GM12865 (cell line): ENCODE data around the gene GPR4.

Experiments used
- DNase-seq: peaks from one replicate; pipeline ENCODE4 v3.0.0; 2010; ENCODE audit warnings: low read depth
- H3K4me3 ChIP-seq: 2 replicates; pipeline ENCODE4 v1.5.1; 2011; ENCODE audit warnings: mild to moderate bottlenecking, low read depth, low read length, control low read depth
- TF ChIP-seq, protein P1 (sequence below): IDR thresholded peaks from 2 replicates; pipeline ENCODE4 v1.5.1; 2011; ENCODE audit warnings: low read length, control low read depth, low read depth, inconsistent platforms; ENCODE audit not compliant: insufficient read depth; ENCODE audit errors: missing control alignments

GPR4 gene

DNA sequence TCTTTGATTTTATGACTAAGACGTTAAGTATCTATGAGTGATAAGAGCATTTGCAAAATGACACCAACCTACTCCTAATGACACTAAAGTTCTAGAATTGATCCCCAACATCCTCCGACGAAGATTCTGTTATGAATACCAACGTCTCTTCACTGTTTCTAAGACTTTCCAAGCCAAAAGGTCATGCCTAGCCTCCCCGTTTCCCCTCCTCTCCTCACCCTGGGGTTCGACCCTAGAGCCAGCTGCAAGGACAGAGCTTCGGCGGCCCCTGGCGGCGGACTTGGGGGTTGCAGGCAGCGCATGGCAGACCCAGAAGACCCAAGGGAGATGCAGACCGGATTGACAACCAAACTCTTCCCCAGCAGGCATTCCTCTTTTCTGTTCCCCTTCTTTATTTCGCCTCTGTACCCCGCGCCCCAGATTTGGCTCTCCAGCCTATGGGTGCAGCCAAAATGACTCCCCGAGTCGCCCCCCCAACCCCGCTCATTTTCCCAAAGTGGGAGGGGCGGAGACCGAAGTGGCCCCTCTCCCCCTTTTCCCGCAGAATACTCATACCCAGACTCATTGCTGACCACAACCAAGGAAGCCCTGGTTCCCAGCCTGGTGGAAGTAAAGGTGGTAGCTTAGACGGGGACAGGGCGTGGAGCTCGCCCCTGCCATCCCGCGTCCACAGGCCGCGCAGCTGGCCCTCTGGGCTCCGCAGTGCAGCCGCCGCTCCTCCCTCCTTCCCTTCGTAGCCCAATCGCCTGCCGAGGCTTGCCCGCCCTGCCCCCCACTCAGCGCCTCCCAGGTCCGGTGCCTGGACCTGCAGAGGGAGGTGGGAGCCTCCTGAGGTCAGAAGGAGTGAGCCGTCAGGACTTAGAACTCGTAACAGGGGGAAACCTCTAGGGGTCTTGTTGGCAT lies 41.3 kb upstream of the GPR4 start:
- peak overlapping the region; percentile 77 for H3K4me3 ChIP-seq
- TF ChIP-seq, protein P1, sequence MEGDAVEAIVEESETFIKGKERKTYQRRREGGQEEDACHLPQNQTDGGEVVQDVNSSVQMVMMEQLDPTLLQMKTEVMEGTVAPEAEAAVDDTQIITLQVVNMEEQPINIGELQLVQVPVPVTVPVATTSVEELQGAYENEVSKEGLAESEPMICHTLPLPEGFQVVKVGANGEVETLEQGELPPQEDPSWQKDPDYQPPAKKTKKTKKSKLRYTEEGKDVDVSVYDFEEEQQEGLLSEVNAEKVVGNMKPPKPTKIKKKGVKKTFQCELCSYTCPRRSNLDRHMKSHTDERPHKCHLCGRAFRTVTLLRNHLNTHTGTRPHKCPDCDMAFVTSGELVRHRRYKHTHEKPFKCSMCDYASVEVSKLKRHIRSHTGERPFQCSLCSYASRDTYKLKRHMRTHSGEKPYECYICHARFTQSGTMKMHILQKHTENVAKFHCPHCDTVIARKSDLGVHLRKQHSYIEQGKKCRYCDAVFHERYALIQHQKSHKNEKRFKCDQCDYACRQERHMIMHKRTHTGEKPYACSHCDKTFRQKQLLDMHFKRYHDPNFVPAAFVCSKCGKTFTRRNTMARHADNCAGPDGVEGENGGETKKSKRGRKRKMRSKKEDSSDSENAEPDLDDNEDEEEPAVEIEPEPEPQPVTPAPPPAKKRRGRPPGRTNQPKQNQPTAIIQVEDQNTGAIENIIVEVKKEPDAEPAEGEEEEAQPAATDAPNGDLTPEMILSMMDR: peak; percentile 99
- DNase-seq: peak; percentile 96

DNA sequence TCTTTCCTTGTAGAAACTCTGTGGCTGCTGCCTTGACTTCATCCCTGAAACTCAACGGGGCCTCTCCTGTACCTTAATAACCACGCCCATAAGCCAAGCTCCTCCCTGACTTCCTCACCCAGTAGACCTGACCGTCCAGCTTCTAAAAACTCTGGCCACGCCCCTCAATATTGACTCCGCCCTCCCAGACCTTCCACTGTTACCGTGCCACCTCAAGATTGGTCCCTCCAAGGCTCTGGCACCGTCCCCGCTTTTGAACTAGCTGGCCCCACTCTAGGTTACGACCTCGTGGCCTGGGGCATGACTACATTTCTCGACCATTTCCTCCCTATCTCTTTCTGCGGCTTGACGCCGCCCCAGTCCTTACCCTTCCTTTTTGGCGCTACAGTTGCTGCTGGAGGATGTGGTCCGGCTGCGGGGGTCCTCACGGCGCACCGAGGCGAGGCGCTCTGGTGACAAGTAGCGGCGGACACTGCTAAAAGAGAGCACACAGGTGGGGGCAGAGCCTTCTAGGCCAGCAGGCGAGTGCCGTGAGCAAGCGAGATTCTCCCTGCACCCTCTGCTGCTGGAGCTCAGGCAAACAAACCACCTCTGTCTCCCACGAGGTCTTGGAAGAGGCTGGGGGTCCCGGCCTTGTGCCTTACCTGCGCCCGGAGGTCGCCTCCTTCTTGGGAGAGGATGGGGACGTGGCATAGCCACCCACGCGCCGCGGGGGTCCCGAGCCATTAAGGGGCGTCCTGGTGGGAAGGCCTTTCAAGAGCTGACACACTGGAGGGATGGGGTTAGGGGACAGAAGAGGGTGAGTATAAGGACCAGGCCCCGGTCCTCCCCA lies 39.5 kb upstream of the GPR4 start:
- TF ChIP-seq, protein P1: no peak
- peak overlapping the region; percentile 77 for H3K4me3 ChIP-seq
- DNase-seq: peak; percentile 98

DNA sequence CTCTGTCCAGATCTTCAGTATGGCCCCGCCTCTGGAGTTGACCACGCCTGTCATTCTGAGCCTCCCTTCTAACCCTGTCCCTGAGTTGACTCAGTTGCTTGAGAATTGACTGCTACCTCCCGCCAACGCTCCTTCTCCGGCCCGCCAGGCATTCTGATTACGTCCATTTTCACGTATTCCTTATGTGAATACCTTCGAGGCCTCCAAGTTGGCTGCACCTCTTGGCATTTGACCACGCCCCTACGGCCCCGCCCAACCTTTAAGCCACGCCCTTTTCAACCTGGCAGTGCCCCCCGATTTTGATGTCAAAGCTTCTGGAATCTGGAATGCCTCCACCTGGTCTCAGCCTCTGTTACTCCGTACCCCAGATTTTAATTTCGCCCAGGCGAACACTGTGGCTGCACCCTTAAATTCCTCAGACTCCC lies 38.8 kb upstream of the GPR4 start:
- H3K4me3 ChIP-seq: peak overlapping the region; percentile 77
- TF ChIP-seq, protein P1: no peak
- DNase-seq: peak; percentile 83

DNA sequence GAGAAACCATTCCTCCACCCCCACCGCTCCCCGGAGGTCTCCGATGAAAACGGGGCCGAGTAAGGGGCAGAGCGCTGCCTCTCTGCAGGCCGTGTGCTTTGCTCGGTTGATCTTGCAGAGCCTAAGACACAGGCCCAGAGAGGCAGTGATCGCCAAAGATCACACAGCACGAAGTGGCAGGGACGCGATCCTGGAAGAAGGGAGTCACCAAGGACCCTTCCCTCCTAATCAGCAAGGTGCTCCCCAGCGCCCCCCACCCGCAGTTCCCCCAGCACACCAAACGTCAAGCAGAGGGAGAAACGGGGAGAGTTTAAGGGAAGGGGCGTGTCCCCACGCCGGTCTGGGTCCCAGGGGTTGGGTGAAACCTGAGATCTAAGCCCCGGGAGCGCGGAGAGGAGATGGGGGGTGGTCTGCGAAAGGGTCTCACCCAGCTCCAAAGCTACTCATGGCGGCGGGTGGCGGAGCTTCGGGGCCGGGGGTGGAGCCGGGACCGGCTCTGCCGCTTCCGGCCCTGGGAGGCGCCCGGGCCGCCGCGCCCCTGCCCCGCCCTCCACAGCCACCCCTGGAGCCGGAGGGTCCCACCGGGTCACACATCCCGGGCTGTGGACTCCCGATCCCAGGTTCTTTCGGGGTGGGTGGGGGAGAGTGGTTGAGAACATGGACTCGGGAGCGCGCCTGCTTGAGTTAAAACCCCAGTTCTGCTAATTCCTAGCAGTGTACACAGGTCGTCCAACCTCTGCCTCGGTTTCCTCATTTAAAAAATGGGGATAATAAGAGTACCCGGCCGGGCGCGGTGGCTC lies 37.1 kb upstream of the GPR4 start, which contains the start of gene EML2:
Gene EML2, minus strand, starts transcription at position 468 of the 800 bp plus-strand sequence. Its CDS starts 21 bp downstream, at position 447.
- H3K4me3 ChIP-seq: peak within 1 kb of the TSS; percentile 94
- TF ChIP-seq, protein P1: peak; percentile 48
- peak; percentile 68 for DNase-seq

DNA sequence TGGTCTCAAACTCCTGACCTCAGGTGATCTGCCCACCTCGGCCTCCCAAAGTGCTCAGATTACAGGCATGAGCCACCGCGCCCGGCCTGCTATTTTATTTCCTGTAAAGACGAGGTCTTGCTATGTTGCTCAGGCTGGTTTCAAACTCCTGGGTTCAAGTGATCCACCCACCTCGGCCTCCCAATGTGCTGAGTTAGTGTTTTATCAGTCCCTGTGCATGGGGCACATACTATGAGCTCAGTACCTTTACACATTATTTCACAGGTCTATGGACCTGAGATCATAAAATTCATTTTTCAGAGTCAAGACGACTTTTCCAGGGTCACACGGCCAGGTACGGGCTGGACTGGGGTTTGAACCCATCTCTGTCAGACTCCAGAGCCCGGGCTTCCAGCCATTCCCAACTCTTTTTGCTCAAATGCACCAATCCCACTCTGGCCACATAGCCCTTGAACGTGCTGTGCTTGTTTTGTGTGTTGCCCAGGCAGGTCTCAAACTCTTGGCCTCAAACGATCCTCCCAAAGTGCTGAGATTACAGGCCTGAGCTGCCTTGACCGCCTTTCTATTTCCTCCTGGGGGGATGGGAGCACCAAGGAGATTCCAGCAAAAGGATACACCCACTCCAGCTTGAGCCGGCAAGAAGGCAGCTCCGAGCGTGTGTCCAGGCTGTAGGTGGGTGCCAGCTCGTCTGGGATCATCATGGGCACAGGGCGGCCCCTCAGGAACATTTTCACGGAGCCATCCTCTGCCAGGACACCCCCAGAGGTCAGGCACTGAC lies 36.1 kb upstream of the GPR4 start:
- peak overlapping the region; percentile 94 for H3K4me3 ChIP-seq
- no peak for DNase-seq
- TF ChIP-seq, protein P1: no peak
